ENCODE measurements around the gene SYT9.
"Not testable (repeated sequence)": the region's sequence is repeated elsewhere in the genome, so short reads cannot be mapped to it uniquely, and the experiment has no call there.

- TF ChIP-seq E2F4 (IDR thresholded peaks at IDR 0.05; ENCODE audit: low read depth, low read length); CTCF (IDR thresholded peaks at IDR 0.05 in 2 of 3, conservative IDR thresholded peaks at IDR 0.05 in 1 of 3; ENCODE audit: control insufficient read depth in 2 of 3, extremely low read depth in 1 of 3, insufficient read depth in 1 of 3, low read depth in 3 of 3, low read length in 3 of 3); NBN (IDR thresholded peaks at IDR 0.05): not testable (repeated sequence)
Observed at GRCh38 chr11:7335442-7335841, 83.7 kb downstream of the SYT9 start.

Data from GM12878 (cell line).